T-cell (primary cell): ENCODE results near the gene PROSER2. TPM values are rescaled to one million over a fixed set of nuclear protein-coding genes. Genes with fewer than 3 reads are reported as not detected.
"Not testable (repeated sequence)": the region's sequence is repeated elsewhere in the genome, so short reads cannot be mapped to it uniquely, and the experiment has no call there.

ENCODE experiments used
- ATAC-seq, 4 experiments: fragments of 200-7000 bp in 3 of 4; fragments of 150-1000 bp in 1 of 4; cut with Tn5 transposase; replicated peaks in 1 of 4; 1 replicate in 3 of 4; 2 replicates in 1 of 4; pipeline ENCODE4 v1.10.0; 2021; ENCODE audit warnings: moderate library complexity in 3 of 4, mild to moderate bottlenecking in 2 of 4, moderate number of reproducible peaks in 1 of 4
- CTCF ChIA-PET, 2 donors: fragments of 300-600 bp; sonication (Branson Sonifier 250); formaldehyde crosslinking; loops; one replicate each; lab custom pipeline; 2022; ENCODE audit warnings: antibody characterized with exemption in 2 of 2; lab: Charles Lee
- POLR2A ChIA-PET, 2 donors: fragments of 300-600 bp; sonication (Branson Sonifier 250); formaldehyde crosslinking; loops; one replicate each; lab custom pipeline; 2022; ENCODE audit warnings: antibody characterized with exemption in 2 of 2; lab: Charles Lee
- DNase-seq, 35 experiments: peaks; one replicate each; pipeline versions ENCODE4 v3.0.0 to v3.0.0-alpha.2; 2013 to 2023
- H3K27ac ChIP-seq: one replicate; pipeline ENCODE4 v1.5.1; 2013; ENCODE audit warnings: low read length
- H3K27me3 ChIP-seq, 2 experiments: replicated peaks in 1 of 2; 1 replicate in 1 of 2; 2 replicates in 1 of 2; pipeline versions ENCODE4 v1.6.1 to v1.7.0; 2013; ENCODE audit warnings: low read length in 1 of 2, mixed read lengths in 1 of 2; ENCODE audit not compliant: control insufficient read depth in 2 of 2, insufficient read depth in 2 of 2; ENCODE audit errors: extremely low read depth in 1 of 2
- H3K36me3 ChIP-seq, 2 donors: 1 replicate in 1 of 2; 2 replicates in 1 of 2; pipeline versions ENCODE4 v1.6.1 to v1.7.0; 2013; ENCODE audit warnings: low read length in 1 of 2; ENCODE audit not compliant: control insufficient read depth in 2 of 2, insufficient read depth in 1 of 2; ENCODE audit errors: extremely low read depth in 1 of 2
- H3K4me1 ChIP-seq, 2 experiments: 1 replicate in 1 of 2; 2 replicates in 1 of 2; pipeline versions ENCODE4 v1.6.1 to v1.7.0; 2013; ENCODE audit warnings: low read length in 2 of 2, mixed read lengths in 1 of 2; ENCODE audit not compliant: insufficient read depth in 2 of 2, control insufficient read depth in 1 of 2; ENCODE audit errors: extremely low read depth in 1 of 2
- H3K4me3 ChIP-seq, 2 donors: 1 replicate in 1 of 2; 2 replicates in 1 of 2; pipeline versions ENCODE4 v1.5.1 to v1.7.0; 2013; ENCODE audit warnings: mild to moderate bottlenecking in 2 of 2, low read length in 1 of 2, moderate library complexity in 1 of 2; ENCODE audit not compliant: control insufficient read depth in 1 of 2; ENCODE audit errors: extremely low read depth in 1 of 2
- H3K9me3 ChIP-seq: 2 replicates; pipeline ENCODE4 v1.7.0; 2013
- H3K27ac Mint-ChIP-seq, 2 donors: one replicate each; pipeline ENCODE4 v1.8.0; 2020 to 2021; ENCODE audit warnings: mild to moderate bottlenecking in 2 of 2, mixed read lengths in 2 of 2
- H3K27me3 Mint-ChIP-seq, 2 donors: one replicate each; pipeline ENCODE4 v1.8.0; 2021 to 2022; ENCODE audit warnings: mixed read lengths in 2 of 2
- H3K36me3 Mint-ChIP-seq: one replicate; pipeline ENCODE4 v1.8.0; 2021; ENCODE audit warnings: mixed read lengths
- H3K4me1 Mint-ChIP-seq, 3 donors: one replicate each; pipeline ENCODE4 v1.8.0; 2020 to 2022; ENCODE audit warnings: mixed read lengths in 3 of 3, mild to moderate bottlenecking in 1 of 3
- H3K4me3 Mint-ChIP-seq, 3 donors: one replicate each; pipeline ENCODE4 v1.8.0; 2020 to 2022; ENCODE audit warnings: mild to moderate bottlenecking in 3 of 3, mixed read lengths in 3 of 3, moderate library complexity in 3 of 3
- H3K9me3 Mint-ChIP-seq, 3 donors: one replicate each; pipeline ENCODE4 v1.8.0; 2020 to 2022; ENCODE audit warnings: mixed read lengths in 3 of 3
- WGBS: methylation state at CpG from one replicate; pipeline ENCODE4 v1.1.5; 2013; ENCODE audit warnings: missing lambda C conversion rate; ENCODE audit not compliant: insufficient coverage; 5-methylcytosine and 5-hydroxymethylcytosine counted together
- total RNA-seq, 35 experiments: library from RNA in 6 of 35; stranded (reverse) in 6 of 35; fragments of 120-200 nt in 1 of 35; gene quantifications; one replicate each; pipeline versions ENCODE4 v1.2.1 to v1.2.4 and lab custom pipeline; 2013 to 2026

PROSER2 gene
- total RNA-seq, 5 donors from 2014 or later (not counting 1 experiment from before 2014, with no cell fraction given): 1.7 to 4.8 (median 4.0) TPM

GRCh38 chr10:11846542-11846941 is 23.4 kb downstream of the PROSER2 start:
- Mint-ChIP-seq H3K36me3 (peaks cover 3% of the 10 kb centered on the region), H3K9me3 (no peaks in the 10 kb centered on the region), H3K27me3 (peaks cover 21 to 26% of the 10 kb centered on the region in 2 donors), H3K4me1 (peaks cover 11 to 27% (median 21%) of the 10 kb centered on the region in 3 donors), H3K27ac (no peak overlapping the region), H3K4me3 (peak overlapping the region in 1 of 3 donors; percentile 56)
- Histone ChIP-seq H3K9me3 (no peaks in the 10 kb centered on the region), H3K4me3 (no peak overlapping the region), H3K4me1 (peaks cover 6 to 12% of the 10 kb centered on the region in 2 experiments), H3K27ac (no peak overlapping the region), H3K27me3 (peaks cover 0 to 16% of the 10 kb centered on the region in 2 experiments), H3K36me3 (no peaks in the 10 kb centered on the region)
- CTCF ChIA-PET: no interaction called here
- POLR2A ChIA-PET: no interaction called here
- ATAC-seq: no peak
- no peak for DNase-seq
- WGBS: 100% methylated on average over 1 of the region's 8 CpGs

- H3K9me3 ChIP-seq: no peaks in the 10 kb centered on the region
- no peaks in the 10 kb centered on the region for H3K36me3 ChIP-seq
- Mint-ChIP-seq H3K9me3 (no peaks in the 10 kb centered on the region), H3K4me3 (no peak overlapping the region), H3K36me3 (peaks cover 3% of the 10 kb centered on the region), H3K27ac (no peak overlapping the region), H3K27me3 (peaks cover 26 to 27% of the 10 kb centered on the region in 2 donors), H3K4me1 (peaks cover 11 to 24% (median 20%) of the 10 kb centered on the region in 3 donors)
- no peak for DNase-seq
- WGBS: 80% methylated on average over 1 of the region's 1 CpG
- H3K27me3 ChIP-seq: peaks cover 0 to 14% of the 10 kb centered on the region in 2 experiments
- H3K4me3 ChIP-seq: no peak overlapping the region
- H3K27ac ChIP-seq: no peak overlapping the region
- ATAC-seq: no peak
- ChIA-PET CTCF (no interaction called here), POLR2A (no interaction called here)
- H3K4me1 ChIP-seq: peaks cover 6 to 12% of the 10 kb centered on the region in 2 experiments
Observed at GRCh38 chr10:11849277-11849676, 26.1 kb downstream of the PROSER2 start.

- POLR2A ChIA-PET: no interaction called here
- H3K36me3 Mint-ChIP-seq: peaks cover 3% of the 10 kb centered on the region
- H3K4me1 ChIP-seq: peaks cover 6 to 9% of the 10 kb centered on the region in 2 experiments
- 84% methylated on average over 6 of the region's 8 CpGs for WGBS
- H3K4me3 Mint-ChIP-seq: no peak overlapping the region
- H3K27ac Mint-ChIP-seq: no peak overlapping the region
- DNase-seq (peak in 1 of 35 experiments; percentile 18), ATAC-seq (no peak)
- no peak overlapping the region for H3K4me3 ChIP-seq
- H3K27ac ChIP-seq: no peak overlapping the region
- peaks cover 26% of the 10 kb centered on the region in 2 donors for H3K27me3 Mint-ChIP-seq
- peaks cover 11 to 17% (median 15%) of the 10 kb centered on the region in 3 donors for H3K4me1 Mint-ChIP-seq
- H3K9me3 Mint-ChIP-seq: no peaks in the 10 kb centered on the region
- H3K9me3 ChIP-seq: no peaks in the 10 kb centered on the region
- CTCF ChIA-PET: no interaction called here
- H3K27me3 ChIP-seq: peaks cover 0 to 17% of the 10 kb centered on the region in 2 experiments
- H3K36me3 ChIP-seq: no peaks in the 10 kb centered on the region
Observed at GRCh38 chr10:11849911-11850310, 26.8 kb downstream of the PROSER2 start.

- Mint-ChIP-seq H3K4me1 (no peaks in the 10 kb centered on the region), H3K27ac (no peak overlapping the region), H3K9me3 (no peaks in the 10 kb centered on the region), H3K27me3 (peaks cover 15 to 20% of the 10 kb centered on the region in 2 donors), H3K36me3 (peaks cover 3% of the 10 kb centered on the region), H3K4me3 (no peak overlapping the region)
- DNase-seq (no peak), ATAC-seq (no peak)
- Histone ChIP-seq H3K27ac (no peak overlapping the region), H3K4me3 (no peak overlapping the region), H3K27me3 (peaks cover 0 to 9% of the 10 kb centered on the region in 2 experiments), H3K36me3 (no peaks in the 10 kb centered on the region), H3K4me1 (no peaks in the 10 kb centered on the region), H3K9me3 (no peaks in the 10 kb centered on the region)
- 89% methylated on average over 13 of the region's 13 CpGs for WGBS
- CTCF ChIA-PET: interaction anchor here in 1 of 2 donors (1.0 kb wide), 1 partner anchor 32 kb away, joined by 3 read pairs; no protein-coding TSS in a partner anchor
- POLR2A ChIA-PET: no interaction called here
Observed at GRCh38 chr10:11851910-11852309, 28.8 kb downstream of the PROSER2 start.

GRCh38 chr10:11852637-11853036 is 29.5 kb downstream of the PROSER2 start:
- ATAC-seq, DNase-seq, H3K4me1 ChIP-seq, H3K9me3 Mint-ChIP-seq, H3K4me3 Mint-ChIP-seq, H3K27ac ChIP-seq, H3K36me3 ChIP-seq, H3K4me1 Mint-ChIP-seq, H3K36me3 Mint-ChIP-seq, H3K27ac Mint-ChIP-seq, CTCF ChIA-PET, H3K4me3 ChIP-seq, H3K9me3 ChIP-seq, POLR2A ChIA-PET, H3K27me3 ChIP-seq: not testable (repeated sequence)
- peaks cover 14 to 19% of the 10 kb centered on the region in 2 donors for H3K27me3 Mint-ChIP-seq
- 92% methylated on average over 9 of the region's 13 CpGs for WGBS

GRCh38 chr10:11853468-11853867 is 30.3 kb downstream of the PROSER2 start:
- no peaks in the 10 kb centered on the region for H3K36me3 ChIP-seq
- ChIA-PET POLR2A (no interaction called here), CTCF (no interaction called here)
- H3K4me3 ChIP-seq: no peak overlapping the region
- no peaks in the 10 kb centered on the region for H3K4me1 Mint-ChIP-seq
- H3K9me3 Mint-ChIP-seq: no peaks in the 10 kb centered on the region
- no peaks in the 10 kb centered on the region for H3K36me3 Mint-ChIP-seq
- DNase-seq: no peak
- no peak overlapping the region for H3K4me3 Mint-ChIP-seq
- H3K27me3 ChIP-seq: peaks cover 0 to 9% of the 10 kb centered on the region in 2 experiments
- H3K9me3 ChIP-seq: no peaks in the 10 kb centered on the region
- H3K4me1 ChIP-seq: no peaks in the 10 kb centered on the region
- no peak for ATAC-seq
- H3K27me3 Mint-ChIP-seq: peaks cover 8 to 13% of the 10 kb centered on the region in 2 donors
- 92% methylated on average over 4 of the region's 11 CpGs for WGBS
- H3K27ac ChIP-seq: no peak overlapping the region
- H3K27ac Mint-ChIP-seq: no peak overlapping the region
